ENCODE results near the gene CADPS2.
"Not testable (repeated sequence)": the region's sequence is repeated elsewhere in the genome, so short reads cannot be mapped to it uniquely, and the experiment has no call there.

CADPS2 gene

GRCh38 chr7:122658856-122659255 lies 227.4 kb downstream of the CADPS2 start:
- H3K27ac ChIP-seq = no peak overlapping the region
- TF ChIP-seq, protein P1, sequence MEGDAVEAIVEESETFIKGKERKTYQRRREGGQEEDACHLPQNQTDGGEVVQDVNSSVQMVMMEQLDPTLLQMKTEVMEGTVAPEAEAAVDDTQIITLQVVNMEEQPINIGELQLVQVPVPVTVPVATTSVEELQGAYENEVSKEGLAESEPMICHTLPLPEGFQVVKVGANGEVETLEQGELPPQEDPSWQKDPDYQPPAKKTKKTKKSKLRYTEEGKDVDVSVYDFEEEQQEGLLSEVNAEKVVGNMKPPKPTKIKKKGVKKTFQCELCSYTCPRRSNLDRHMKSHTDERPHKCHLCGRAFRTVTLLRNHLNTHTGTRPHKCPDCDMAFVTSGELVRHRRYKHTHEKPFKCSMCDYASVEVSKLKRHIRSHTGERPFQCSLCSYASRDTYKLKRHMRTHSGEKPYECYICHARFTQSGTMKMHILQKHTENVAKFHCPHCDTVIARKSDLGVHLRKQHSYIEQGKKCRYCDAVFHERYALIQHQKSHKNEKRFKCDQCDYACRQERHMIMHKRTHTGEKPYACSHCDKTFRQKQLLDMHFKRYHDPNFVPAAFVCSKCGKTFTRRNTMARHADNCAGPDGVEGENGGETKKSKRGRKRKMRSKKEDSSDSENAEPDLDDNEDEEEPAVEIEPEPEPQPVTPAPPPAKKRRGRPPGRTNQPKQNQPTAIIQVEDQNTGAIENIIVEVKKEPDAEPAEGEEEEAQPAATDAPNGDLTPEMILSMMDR (IDR thresholded peaks at IDR 0.05) = no peak

GRCh38 chr7:122653685-122654084 lies 232.6 kb downstream of the CADPS2 start:
- no peak for TF ChIP-seq ZFX (IDR thresholded peaks at IDR 0.05; ENCODE audit: borderline replicate concordance)
- TF ChIP-seq, protein P1 (IDR thresholded peaks at IDR 0.05) = no peak
- H3K27ac ChIP-seq = no peak overlapping the region

DNA sequence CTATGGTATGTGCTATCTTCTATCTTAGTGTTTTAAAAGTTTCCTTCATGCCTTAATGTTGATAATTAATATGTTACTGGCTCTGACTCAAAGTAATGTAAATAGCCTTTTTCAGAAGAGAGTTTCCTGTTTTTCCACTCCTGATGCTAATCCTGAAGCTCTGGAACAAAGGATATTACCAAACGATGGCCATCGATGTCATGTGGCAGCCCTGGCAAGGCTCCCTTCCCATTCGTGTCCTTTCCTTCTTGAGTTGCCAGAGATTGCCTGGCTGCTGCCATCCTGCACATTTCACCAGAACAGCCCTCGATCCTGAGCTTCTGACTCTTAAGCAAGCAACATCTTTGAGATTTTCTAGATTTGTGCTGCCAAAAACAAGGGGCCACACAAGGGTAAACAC lies 233.4 kb downstream of the CADPS2 start:
- no peak overlapping the region for H3K27ac ChIP-seq
- TF ChIP-seq, protein P1 (IDR thresholded peaks at IDR 0.05) = no peak
- TF ChIP-seq ZFX (IDR thresholded peaks at IDR 0.05; ENCODE audit: borderline replicate concordance) = no peak

- TF ChIP-seq, protein P1 (IDR thresholded peaks at IDR 0.05) = no peak
- no peak for TF ChIP-seq ZFX (IDR thresholded peaks at IDR 0.05; ENCODE audit: borderline replicate concordance)
- no peak overlapping the region for H3K27ac ChIP-seq
Measured at GRCh38 chr7:122651451-122651850, 234.8 kb downstream of the CADPS2 start.

- no peak for TF ChIP-seq ZFX (IDR thresholded peaks at IDR 0.05; ENCODE audit: borderline replicate concordance)
- TF ChIP-seq, protein P1 (IDR thresholded peaks at IDR 0.05) = no peak
- H3K27ac ChIP-seq = no peak overlapping the region
Measured at GRCh38 chr7:122643250-122643649, 243.0 kb downstream of the CADPS2 start.

GRCh38 chr7:122638459-122638858 lies 247.8 kb downstream of the CADPS2 start:
- H3K27ac ChIP-seq = no peak overlapping the region
- TF ChIP-seq, protein P1 (IDR thresholded peaks at IDR 0.05) = no peak
- TF ChIP-seq ZFX (IDR thresholded peaks at IDR 0.05; ENCODE audit: borderline replicate concordance) = no peak

GRCh38 chr7:122637784-122638183 lies 248.5 kb downstream of the CADPS2 start:
- TF ChIP-seq, protein P1 (IDR thresholded peaks at IDR 0.05) = no peak
- TF ChIP-seq ZFX (IDR thresholded peaks at IDR 0.05; ENCODE audit: borderline replicate concordance) = no peak
- no peak overlapping the region for H3K27ac ChIP-seq

DNA sequence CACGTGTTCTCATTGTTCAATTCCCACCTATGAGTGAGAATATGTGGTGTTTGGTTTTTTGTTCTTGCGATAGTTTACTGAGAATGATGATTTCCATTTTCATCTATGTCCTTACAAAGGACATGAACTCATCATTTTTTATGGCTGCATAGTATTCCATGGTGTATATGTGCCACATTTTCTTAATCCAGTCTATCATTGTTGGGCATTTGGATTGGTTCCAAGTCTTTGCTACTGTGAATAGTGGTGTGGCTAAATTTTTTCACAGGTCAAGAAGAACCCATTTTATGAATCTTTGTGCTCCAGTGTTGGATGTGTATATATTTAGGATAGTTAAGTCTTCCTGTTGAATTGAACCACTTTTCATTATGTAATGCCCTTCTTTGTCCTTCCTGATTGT lies 250.8 kb downstream of the CADPS2 start:
- not testable (repeated sequence) for H3K27ac ChIP-seq
